ENCODE measurements around the gene TRIM45.
A peak's percentile ranks its signal among the peaks of the same experiment; 100 is the strongest.

TRIM45 gene

GRCh38 chr1:117070124-117070523 is 51.4 kb downstream of the TRIM45 start:
- Histone ChIP-seq H3K4me1 (ENCODE audit: insufficient read depth, insufficient read length) (no peaks in the 10 kb centered on the region), H3K9ac (ENCODE audit: insufficient read length, low read depth) (no peak overlapping the region), H3K27me3 (ENCODE audit: insufficient read depth, insufficient read length) (no peaks in the 10 kb centered on the region), H3K9me3 (ENCODE audit: insufficient read depth, low read length) (no peaks in the 10 kb centered on the region), H3K36me3 (ENCODE audit: insufficient read depth, insufficient read length, low read length) (peaks cover 44% of the 10 kb centered on the region), H3K4me3 (ENCODE audit: insufficient read length, low read depth) (no peak overlapping the region)
- no peak for DNase-seq (ENCODE audit: low read depth, low spot score)
- no peak for TF ChIP-seq SUZ12 (IDR thresholded peaks at IDR 0.05; ENCODE audit: extremely low read depth, insufficient read depth, insufficient read length)
- no peak for TF ChIP-seq ZNF274 (IDR thresholded peaks at IDR 0.05; ENCODE audit: low read depth, low read length)
- TF ChIP-seq YY1 (IDR thresholded peaks at IDR 0.05; ENCODE audit: insufficient read depth, insufficient read length), result no peak

DNA sequence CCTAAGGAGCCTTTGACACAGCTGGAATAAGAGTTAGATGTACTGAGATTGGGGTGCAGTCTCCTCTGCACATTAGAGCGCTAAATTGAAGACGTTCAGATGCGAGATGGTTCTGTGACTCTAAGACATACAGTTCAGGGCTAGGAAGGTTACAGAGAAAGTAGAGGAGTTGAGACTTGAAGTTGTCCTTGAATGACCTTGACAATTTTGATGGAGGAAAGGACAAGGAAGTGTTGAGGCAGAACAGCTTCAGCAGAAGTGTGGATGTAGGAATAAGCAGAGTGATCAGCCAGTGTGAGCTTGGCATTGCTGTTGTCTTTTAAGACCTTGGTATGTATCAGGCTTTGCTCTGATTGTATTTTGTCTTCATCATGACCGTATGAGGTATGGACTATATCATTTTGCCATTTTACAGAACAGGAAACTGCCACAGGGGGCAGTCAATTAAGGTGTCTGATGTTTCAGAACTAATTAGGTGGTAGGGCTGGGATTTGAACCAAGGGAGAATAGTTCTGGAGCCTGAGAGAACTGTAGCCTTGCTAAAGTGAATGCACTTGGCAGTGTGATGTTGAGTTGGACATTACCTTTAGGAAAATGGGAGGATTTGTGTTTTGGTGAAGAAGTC is 52.2 kb downstream of the TRIM45 start:
- no peak for TF ChIP-seq SUZ12 (IDR thresholded peaks at IDR 0.05; ENCODE audit: extremely low read depth, insufficient read depth, insufficient read length)
- no peak for TF ChIP-seq ZNF274 (IDR thresholded peaks at IDR 0.05; ENCODE audit: low read depth, low read length)
- TF ChIP-seq YY1 (IDR thresholded peaks at IDR 0.05; ENCODE audit: insufficient read depth, insufficient read length), result no peak
- peaks cover 39% of the 10 kb centered on the region for H3K36me3 ChIP-seq (ENCODE audit: insufficient read depth, insufficient read length, low read length)
- H3K9ac ChIP-seq (ENCODE audit: insufficient read length, low read depth), result no peak overlapping the region
- no peak overlapping the region for H3K4me3 ChIP-seq (ENCODE audit: insufficient read length, low read depth)
- no peaks in the 10 kb centered on the region for H3K4me1 ChIP-seq (ENCODE audit: insufficient read depth, insufficient read length)
- H3K27me3 ChIP-seq (ENCODE audit: insufficient read depth, insufficient read length), result no peaks in the 10 kb centered on the region
- no peak for DNase-seq (ENCODE audit: low read depth, low spot score)
- no peaks in the 10 kb centered on the region for H3K9me3 ChIP-seq (ENCODE audit: insufficient read depth, low read length)

DNA sequence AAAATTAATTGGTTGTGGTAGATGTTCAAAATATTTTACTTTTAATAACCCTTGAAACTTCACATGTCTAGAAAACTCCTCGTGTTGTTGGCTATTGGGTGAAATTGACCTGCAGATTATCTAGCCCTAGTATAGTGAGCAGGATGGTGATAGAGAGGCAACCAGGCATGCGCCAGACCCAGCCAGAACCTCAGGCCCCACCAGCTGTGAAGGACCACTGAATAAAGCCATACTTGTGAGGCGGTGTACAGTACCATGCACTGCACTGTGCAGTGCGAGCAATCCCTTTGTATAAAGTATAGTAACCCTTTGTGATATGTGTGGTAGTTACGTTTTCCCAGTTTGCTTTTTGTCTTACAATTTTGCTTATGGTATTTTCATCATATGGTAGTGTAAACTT is 53.0 kb downstream of the TRIM45 start:
- Histone ChIP-seq H3K27me3 (ENCODE audit: insufficient read depth, insufficient read length) (no peaks in the 10 kb centered on the region), H3K4me1 (ENCODE audit: insufficient read depth, insufficient read length) (no peaks in the 10 kb centered on the region), H3K9me3 (ENCODE audit: insufficient read depth, low read length) (no peaks in the 10 kb centered on the region), H3K4me3 (ENCODE audit: insufficient read length, low read depth) (no peak overlapping the region), H3K9ac (ENCODE audit: insufficient read length, low read depth) (no peak overlapping the region), H3K36me3 (ENCODE audit: insufficient read depth, insufficient read length, low read length) (peaks cover 37% of the 10 kb centered on the region)
- no peak for DNase-seq (ENCODE audit: low read depth, low spot score)
- no peak for TF ChIP-seq YY1 (IDR thresholded peaks at IDR 0.05; ENCODE audit: insufficient read depth, insufficient read length)
- TF ChIP-seq ZNF274 (IDR thresholded peaks at IDR 0.05; ENCODE audit: low read depth, low read length), result no peak
- no peak for TF ChIP-seq SUZ12 (IDR thresholded peaks at IDR 0.05; ENCODE audit: extremely low read depth, insufficient read depth, insufficient read length)

GRCh38 chr1:117067533-117068370 is 53.8 kb downstream of the TRIM45 start:
- peaks cover 42% of the 10 kb centered on the region for H3K36me3 ChIP-seq (ENCODE audit: insufficient read depth, insufficient read length, low read length)
- TF ChIP-seq YY1 (IDR thresholded peaks at IDR 0.05; ENCODE audit: insufficient read depth, insufficient read length), result no peak
- TF ChIP-seq SUZ12 (IDR thresholded peaks at IDR 0.05; ENCODE audit: extremely low read depth, insufficient read depth, insufficient read length), result no peak
- TF ChIP-seq ZNF274 (IDR thresholded peaks at IDR 0.05; ENCODE audit: low read depth, low read length), result no peak
- no peaks in the 10 kb centered on the region for H3K27me3 ChIP-seq (ENCODE audit: insufficient read depth, insufficient read length)

GRCh38 chr1:117066367-117066766 is 55.2 kb downstream of the TRIM45 start:
- Histone ChIP-seq H3K9me3 (ENCODE audit: insufficient read depth, low read length) (no peaks in the 10 kb centered on the region), H3K4me1 (ENCODE audit: insufficient read depth, insufficient read length) (no peaks in the 10 kb centered on the region), H3K36me3 (ENCODE audit: insufficient read depth, insufficient read length, low read length) (peaks cover 52% of the 10 kb centered on the region), H3K27me3 (ENCODE audit: insufficient read depth, insufficient read length) (no peaks in the 10 kb centered on the region), H3K4me3 (ENCODE audit: insufficient read length, low read depth) (no peak overlapping the region), H3K9ac (ENCODE audit: insufficient read length, low read depth) (no peak overlapping the region)
- TF ChIP-seq YY1 (IDR thresholded peaks at IDR 0.05; ENCODE audit: insufficient read depth, insufficient read length) (no peak), SUZ12 (IDR thresholded peaks at IDR 0.05; ENCODE audit: extremely low read depth, insufficient read depth, insufficient read length) (no peak), ZNF274 (IDR thresholded peaks at IDR 0.05; ENCODE audit: low read depth, low read length) (no peak)
- no peak for DNase-seq (ENCODE audit: low read depth, low spot score)

More at GRCh38 chr1:117067533-117068370, 53.8 kb downstream of the TRIM45 start:
- Histone ChIP-seq H3K9me3 (ENCODE audit: insufficient read depth, low read length) (no peaks in the 10 kb centered on the region), H3K9ac (ENCODE audit: insufficient read length, low read depth) (no peak overlapping the region), H3K4me1 (ENCODE audit: insufficient read depth, insufficient read length) (no peaks in the 10 kb centered on the region), H3K4me3 (ENCODE audit: insufficient read length, low read depth) (no peak overlapping the region)
- peak; percentile 27 for DNase-seq (ENCODE audit: low read depth, low spot score)

- Histone ChIP-seq H3K27me3 (ENCODE audit: insufficient read depth, insufficient read length) (no peaks in the 10 kb centered on the region), H3K4me3 (ENCODE audit: insufficient read length, low read depth) (no peak overlapping the region), H3K9ac (ENCODE audit: insufficient read length, low read depth) (no peak overlapping the region), H3K4me1 (ENCODE audit: insufficient read depth, insufficient read length) (no peaks in the 10 kb centered on the region), H3K36me3 (ENCODE audit: insufficient read depth, insufficient read length, low read length) (peaks cover 40% of the 10 kb centered on the region), H3K9me3 (ENCODE audit: insufficient read depth, low read length) (no peaks in the 10 kb centered on the region)
- DNase-seq (ENCODE audit: low read depth, low spot score), result no peak
- TF ChIP-seq ZNF274 (IDR thresholded peaks at IDR 0.05; ENCODE audit: low read depth, low read length) (no peak), SUZ12 (IDR thresholded peaks at IDR 0.05; ENCODE audit: extremely low read depth, insufficient read depth, insufficient read length) (no peak), YY1 (IDR thresholded peaks at IDR 0.05; ENCODE audit: insufficient read depth, insufficient read length) (no peak)
Observed at GRCh38 chr1:117061986-117062415, 59.5 kb downstream of the TRIM45 start.
